Ramos (cell line): ENCODE measurements around the gene SCN7A.

Source experiments
- in situ Hi-C: fragments of 300-500 bp; cut with MboI; formaldehyde crosslinking; loops from one replicate; pipeline ENCODE4 v1.14.3; 2022; ENCODE audit warnings: low sequenced_read_pairs; ENCODE audit not compliant: unreplicated experiment

The SCN7A gene

DNA sequence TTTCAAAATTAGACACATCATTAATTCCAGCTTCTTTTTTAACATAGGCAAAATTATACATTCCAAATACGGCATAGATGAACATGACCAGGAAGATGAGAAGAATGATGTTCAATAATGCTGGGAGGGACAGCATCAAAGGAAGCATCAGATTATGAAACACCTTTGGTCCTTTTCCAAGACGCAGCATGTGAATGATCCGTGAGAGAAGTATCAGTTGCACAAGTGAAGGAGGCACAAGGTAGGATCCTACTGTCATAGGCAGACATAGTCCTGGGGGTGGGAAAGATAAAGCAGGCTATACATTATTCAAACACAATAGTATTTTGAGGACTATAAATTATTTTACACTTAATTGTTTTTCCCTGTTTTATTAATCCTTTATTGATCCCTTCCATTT is 87.7 kb downstream of the SCN7A start:
- in situ Hi-C loops, result no loop called here

DNA sequence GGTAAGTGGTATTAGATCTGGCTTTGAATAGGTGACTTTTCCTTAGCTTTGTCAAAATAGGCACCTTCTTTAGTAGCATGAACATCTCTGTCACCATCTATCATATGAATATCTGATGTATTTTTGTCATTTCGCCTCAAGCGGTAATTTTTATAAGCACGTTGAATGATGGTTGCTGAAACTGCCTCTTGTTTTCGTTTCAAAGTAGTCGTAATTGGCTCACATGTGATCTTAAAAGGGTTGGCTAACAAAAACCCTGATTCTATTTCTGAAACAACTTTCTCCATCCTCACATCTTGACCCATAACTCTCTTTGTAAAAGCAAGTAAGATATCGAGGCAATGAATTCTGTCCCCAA is 88.5 kb downstream of the SCN7A start:
- in situ Hi-C loops, result no loop called here

DNA sequence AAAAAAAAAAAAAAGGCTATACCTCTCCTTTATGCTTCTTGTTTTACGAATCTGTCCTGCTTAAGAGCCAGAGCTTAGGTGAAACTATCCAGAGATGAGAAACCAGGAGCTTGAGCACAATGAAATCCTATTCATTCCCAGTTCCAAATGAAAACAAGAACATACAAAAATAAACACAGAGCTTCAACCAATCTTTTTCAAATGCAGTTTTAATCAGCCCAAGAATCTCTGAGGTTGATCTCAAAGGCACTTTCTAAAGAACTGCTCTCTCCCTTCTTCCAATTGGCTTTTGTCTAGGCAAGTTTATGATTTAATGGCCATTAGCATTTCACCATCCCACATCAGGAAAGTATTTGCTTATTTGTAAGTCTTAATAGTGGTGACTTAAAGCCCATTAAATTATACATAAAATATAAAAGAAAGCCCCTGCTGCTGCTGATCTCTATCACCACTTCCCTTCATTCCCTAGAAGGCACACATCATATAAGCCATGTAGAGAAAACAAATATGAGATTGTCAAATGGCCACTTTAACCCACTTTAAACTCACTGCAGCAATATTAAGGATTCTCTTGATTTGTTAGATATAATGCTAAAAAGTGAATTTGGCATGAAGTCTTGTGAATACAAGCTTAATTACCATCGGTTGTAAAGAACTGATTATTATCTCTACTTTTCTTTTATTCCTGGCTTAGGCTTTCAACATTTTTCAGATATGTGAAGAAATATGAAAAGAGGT is 89.0 kb downstream of the SCN7A start:
- in situ Hi-C loops, result no loop called here

DNA sequence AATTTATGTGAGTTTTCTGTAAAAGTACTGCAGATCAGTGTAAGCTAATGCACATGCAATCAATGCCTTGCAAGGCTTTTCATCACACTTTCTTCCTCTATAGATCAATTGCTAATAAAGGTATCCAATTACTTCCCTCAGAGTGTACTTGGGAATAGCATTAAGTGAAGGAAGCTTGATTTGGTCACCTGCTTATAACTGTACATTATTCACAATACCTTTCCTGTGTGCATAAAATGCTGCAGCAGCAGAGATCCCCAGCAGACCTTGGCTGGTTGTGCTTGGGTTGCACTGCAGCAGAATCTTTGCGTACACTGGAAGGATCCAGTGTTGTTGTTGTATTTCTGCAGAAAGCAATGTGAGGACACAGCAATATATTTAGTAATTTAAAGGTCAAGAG is 99.8 kb downstream of the SCN7A start:
- in situ Hi-C loops, result no loop called here

DNA sequence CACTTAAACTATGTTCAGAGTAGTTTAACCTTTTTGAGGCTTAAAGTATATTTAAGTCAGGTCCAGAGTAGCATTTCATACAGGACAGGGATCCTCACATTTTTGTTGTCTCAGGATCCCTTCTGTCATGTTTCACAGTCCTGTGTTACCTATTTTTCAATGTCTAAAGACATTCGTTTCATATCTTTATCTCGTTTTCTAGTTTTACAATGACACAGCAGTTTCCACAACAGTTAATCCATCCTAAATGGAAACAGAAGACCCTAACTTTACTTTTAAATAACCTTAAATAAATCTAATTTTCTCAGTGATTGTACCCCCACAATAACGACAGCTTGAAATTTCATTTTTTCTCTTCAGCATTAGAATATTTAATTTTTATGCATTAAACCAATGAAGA is 101.0 kb downstream of the SCN7A start:
- in situ Hi-C loops, result no loop called here

DNA sequence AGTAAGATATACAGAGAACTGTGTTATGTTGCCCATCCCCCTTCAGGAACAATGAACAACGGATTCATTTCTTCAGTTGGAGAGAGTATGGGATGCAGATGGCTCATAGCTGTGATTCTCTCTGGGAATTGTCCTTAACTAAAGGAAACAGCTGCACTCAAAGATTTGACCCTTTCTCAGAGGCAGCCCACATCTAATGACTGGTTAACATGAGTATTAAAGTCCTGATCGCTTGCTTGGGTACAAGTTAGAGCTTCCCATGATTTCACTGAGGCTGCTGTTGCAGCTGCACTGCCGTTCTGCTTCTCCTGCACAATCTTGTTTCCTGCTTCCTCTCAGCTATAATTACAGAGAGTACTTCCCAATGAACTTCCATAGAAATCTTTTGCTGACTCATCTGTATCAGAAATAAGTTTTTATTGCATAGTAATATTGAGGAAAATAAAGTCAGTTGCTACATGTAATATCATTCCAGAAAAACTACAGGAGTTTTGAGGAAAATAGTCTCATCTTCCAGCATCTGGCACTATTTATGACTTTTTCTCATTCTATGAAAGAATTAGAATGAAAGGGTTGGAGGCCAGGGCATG is 105.5 kb downstream of the SCN7A start:
- in situ Hi-C loops, result no loop called here

DNA sequence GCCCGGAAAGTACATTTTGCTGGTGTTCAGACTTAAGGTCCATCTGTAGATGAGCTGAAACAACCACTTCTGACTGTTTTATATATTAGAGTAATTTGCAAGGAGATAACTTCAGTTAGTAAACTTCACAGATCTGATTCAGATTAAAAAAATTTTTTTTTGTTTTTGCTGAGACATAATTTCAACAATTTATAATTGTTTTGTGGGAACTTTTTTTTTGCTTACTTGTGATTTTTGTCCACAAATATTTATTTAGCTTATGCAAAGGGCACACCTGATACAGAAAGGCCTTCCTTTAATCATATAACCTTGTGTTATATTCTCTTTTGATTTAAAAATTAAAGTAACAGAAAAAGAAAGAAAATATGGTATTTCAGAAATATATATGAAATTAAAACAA is 108.7 kb downstream of the SCN7A start:
- in situ Hi-C loops, result no loop called here

DNA sequence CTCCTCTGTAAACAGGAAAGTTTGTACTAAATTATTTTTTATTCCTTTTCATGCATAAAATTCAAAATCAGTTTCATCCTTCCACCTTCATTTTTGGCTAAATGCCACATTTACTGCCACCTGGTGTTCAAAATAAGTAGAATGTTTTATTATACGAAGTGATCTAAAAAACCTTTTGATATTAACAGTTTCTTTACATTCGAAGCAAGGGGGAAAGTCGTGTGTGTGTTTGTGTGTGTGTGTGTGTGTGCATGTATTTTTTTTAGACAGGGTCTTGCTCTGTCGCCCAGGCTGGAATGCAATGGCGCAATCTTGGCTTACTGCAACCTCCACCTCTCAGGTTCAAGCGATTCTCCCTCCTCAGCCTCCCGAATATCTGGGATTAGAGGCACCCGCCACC is 109.3 kb downstream of the SCN7A start:
- in situ Hi-C loops, result no loop called here

DNA sequence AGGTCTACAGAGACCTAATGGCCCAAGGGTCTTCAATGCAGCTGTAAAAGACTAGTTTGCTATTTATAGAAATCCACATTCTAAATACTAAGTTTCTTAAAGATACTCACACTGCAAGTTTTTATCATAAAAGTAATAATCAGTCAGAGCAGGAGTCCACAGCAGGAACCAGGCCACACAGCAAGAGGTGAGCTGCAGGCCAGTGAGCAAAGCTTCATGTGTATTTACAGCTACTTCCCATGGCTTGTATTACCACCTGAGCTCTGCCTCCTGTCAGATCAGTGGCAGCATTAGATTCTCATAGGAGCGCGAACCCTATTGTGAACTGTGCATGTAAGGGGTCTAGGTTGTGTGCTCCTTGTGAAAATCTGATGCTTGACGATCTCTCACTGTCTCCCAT is 111.6 kb downstream of the SCN7A start:
- in situ Hi-C loops, result no loop called here

DNA sequence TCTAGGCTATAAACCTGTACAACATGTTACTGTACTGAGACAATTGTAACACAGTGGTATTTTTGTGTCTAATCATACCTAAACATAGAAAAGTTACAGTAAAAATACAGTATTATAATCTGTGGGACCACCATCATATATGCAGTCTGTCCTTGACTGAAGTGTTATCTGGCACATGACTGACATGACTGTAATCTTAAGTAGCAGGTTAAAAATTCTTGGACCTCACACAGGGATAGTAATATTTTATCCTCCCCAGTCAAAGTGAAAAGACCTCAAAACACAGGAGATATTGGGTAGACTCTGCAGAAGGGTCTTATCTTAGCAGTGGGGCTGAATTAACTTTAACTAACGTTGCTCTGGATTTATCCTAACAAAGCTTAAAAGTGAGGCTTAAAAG is 113.4 kb downstream of the SCN7A start:
- in situ Hi-C loops, result no loop called here

DNA sequence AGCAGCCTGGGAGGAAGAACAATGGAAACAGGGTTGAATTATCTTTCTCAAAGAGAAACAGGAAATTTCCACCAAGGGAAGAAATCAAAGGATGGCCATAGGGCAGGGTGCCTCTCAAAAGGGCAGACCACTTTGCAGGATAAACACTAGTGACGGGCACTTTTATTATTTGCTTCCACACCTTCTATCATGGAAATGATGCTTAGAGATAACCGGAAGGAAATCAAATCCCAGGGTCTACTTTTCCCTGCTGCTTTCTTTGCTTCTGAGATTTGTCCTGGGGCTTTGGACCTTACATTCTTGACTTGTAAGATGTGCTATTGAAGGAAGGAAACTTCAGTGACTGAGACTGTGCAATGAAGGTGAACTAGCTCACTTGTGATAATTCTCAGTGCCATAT is 117.2 kb downstream of the SCN7A start:
- in situ Hi-C loops, result no loop called here

DNA sequence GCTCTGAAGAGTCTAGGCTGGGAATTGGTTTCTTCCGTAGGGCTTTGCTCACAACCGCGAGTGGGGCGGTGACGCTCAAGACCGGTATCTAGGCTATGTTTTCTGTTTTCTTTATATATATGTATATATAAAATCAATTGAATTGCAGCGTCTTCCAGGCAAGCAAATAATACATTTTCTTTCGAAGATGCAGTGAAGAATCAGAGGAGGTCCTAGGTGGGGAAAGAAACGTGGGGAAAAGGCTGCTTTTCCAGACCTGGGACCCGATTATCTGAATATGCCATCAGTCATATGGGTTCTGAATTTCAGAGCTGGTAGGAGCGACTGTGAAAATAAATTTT is 117.6 kb downstream of the SCN7A start:
- in situ Hi-C loops, result no loop called here

DNA sequence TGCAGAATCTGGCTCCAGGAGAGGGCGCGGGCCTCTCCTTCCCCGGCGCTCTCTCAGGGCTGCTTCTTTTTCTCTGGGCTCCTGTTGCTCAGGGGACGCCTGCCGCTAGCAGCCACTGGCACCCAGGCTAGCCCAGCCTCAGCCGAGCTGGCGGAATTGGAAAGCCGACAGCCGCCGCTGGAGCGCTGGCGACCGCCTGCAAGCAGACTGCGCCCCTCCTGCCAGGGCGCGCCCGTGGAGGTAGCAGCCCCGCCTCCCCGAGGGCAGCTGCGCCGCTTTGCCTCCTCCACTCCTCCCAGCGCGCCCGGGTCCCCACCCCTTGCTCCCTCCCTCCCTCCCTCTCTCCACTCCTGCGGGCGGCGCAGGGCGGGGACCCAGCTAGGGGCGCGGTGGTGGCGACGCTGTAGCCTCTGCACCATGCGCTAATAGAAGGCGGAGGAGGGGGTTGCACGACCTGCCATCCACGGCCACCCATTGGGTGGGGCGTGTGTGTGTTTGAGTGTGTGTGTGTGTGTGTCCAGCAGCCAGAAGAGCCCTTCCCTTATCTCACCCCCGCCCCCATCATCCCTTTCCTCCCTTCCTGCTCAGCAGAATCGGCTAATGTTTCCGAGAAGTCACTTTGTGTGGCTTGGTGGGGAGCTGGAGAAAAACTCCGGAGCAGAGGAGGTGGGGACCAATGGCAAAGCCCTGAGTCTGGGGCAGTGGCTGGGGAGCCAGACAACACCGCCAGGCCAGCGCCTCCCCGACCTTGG is 118.1 kb downstream of the SCN7A start, which contains the start of gene SCN9A:
Gene SCN9A (minus strand): TSS at position 209 of the 752 bp plus-strand sequence. CDS start 64,188 bp downstream, outside the sequence.
- in situ Hi-C loops, result no loop called here

DNA sequence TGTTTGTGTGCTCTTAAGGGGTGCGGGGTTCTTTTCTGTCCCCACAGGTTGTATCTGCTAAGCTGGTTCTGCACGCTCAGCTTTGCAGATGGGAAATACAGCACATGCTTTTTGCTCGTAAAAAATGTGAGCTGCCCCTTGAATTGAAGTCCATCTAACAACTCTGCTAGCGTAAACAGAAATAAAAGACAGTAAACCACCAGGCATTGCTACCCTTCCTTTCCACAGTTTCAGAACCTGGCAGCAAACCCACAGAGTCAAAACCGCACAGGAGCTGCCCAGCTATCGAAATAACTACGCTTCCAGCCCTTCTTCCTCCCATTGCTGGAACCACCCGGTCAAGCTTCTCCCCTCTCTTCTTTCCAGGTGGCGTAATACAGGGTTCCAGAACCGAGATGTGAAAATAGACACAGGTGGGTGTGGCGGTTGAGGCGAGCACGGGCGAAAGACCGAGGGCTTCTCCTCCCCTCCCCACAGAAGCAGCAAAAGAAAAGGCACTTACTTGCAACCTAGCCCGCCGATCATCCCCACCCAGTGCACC is 118.8 kb downstream of the SCN7A start:
- in situ Hi-C loops, result no loop called here

DNA sequence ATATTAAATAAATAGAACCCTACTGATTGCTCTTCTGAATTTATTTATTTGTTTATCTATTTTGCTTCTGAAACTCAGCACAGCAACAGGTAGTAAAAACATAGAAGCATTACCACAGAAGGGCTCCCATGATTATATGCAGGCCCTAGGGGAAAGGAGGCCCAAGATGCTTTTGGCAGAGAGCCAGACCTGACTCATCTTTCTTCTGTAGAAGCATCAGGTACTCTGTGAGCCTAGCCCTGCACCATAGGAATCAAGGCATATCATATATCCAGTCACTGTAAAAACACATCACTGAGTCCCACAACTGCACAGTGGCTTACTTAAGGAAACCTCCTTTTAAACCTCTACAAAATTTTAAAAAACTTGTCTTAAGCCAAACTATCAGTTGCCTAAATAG is 120.1 kb downstream of the SCN7A start:
- in situ Hi-C loops, result no loop called here

DNA sequence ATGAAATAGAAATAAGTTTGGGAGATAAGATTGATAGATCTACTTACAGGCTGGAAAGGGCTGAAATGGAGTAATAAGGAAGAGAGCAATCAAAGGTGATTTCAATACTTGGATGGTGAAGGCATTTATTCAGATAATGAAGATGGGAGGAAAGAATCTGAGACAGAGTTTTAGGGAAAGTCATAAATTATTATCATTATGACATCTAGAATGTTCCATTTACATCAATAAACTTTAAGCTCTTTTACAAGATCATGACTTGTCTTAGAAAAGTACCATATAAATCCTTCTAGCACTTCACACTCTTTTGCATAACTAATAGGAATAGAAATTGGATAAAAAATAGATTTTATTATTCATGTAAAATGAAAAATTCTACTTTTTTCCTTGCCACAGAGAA is 120.5 kb downstream of the SCN7A start:
- in situ Hi-C loops, result no loop called here

DNA sequence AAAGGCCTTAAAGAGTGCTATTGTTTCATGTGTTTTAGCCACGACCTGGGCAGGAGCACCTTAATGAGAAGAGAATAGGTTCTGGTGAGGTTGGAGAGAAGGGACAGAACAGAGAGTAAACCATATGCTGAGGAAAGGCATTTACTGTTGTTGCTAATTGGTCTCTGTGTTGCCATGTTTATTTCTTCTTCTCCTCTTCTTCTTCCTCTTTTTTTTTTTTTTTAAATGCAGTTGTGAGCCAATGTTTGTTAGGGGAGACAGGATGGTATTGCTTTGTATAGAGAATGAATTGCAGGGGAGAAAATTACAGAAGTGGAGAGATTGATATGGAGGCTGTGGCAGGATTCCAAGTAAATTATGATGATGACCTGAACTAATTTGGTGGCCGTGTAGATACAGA is 120.9 kb downstream of the SCN7A start:
- in situ Hi-C loops, result no loop called here

DNA sequence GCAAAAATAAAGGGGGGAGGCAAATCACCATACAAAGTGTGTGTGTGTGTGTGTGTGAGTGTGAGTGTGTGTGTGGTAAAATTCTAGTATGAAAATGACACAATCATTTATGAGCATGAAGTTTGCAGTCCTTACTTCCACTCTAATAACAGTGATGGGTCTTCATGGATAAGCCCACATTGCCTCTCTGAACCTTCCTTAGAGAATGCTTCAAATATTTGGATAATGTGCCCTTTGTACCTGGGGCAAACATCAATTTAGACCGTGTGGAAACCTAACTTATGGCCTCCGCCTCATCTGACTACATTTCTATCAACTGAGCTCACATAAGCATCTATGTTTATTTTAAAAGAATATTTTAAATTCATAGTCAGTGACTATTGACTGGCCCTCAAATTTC is 122.0 kb downstream of the SCN7A start:
- in situ Hi-C loops, result no loop called here

DNA sequence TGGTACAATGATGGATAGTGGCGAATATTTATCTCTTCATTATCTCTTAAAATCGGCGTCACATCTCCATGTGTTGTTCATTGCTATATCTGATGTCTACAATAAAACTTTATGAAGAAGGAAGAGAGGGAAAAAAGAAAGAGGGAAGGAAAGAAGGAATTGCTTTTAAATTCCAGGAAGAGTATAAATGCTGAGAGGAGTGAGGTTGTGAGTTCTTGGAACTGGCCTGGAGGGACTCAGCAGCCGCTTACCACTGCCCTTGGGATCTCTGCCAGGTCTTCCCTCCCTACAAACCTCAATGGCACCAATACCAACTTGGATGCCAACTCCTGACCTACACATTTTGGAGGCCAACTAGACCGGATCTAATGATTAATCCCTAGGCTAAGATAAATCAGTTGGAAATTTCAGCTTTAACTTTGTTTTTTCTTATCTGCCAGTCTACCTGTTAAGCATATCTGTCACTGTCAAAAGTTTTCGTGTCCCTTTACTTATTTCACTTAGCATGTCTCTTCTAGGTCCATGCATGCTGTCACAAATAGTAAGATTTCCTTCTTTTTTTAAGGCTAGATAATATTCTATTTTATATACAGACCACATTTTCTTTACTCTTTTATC is 128.1 kb downstream of the SCN7A start:
- in situ Hi-C loops, result no loop called here

DNA sequence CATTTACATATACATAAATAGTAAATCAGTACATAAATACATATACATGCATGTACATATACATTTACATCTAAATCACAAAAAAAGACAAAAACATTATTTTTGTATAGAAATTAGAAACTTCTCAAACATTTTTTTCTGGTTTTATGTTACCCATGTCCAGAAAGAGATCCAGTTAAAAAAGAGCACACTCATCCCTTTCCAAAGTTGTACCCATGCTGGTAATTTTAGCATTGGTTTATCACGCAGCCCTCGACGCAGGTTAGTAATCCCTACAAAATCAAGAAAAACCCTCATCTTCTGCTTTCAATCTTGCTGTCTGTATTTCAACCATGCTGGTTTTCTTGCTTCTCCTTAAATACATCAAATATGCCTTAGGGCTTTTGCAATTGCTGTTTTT is 128.8 kb downstream of the SCN7A start:
- in situ Hi-C loops, result no loop called here
